Measurements from ENCODE around the gene RREB1. TPM values are rescaled to one million over a fixed set of nuclear protein-coding genes. Genes with fewer than 3 reads are reported as not detected.

The RREB1 gene
- total and polyA plus RNA-seq, 2 donors (not counting 3 experiments of a cell fraction or from before 2014, with no cell fraction given) = 3.7 to 33.0 TPM

GRCh38 chr6:7214468-7214867 lies 106.7 kb downstream of the RREB1 start:
- no peaks in the 10 kb centered on the region for H3K79me2 ChIP-seq (ENCODE audit: control insufficient read depth, insufficient read depth, low read length)
- dilution Hi-C loops (cut with MboI; ENCODE audit: extremely low pct_ligation_motif_present, low sequenced_read_pairs) = no loop called here
- BruUV-seq (replicated peaks) = no TSS peak
- H2AFZ ChIP-seq (ENCODE audit: low read depth, low read length) = no peak overlapping the region
- CTCF ChIA-PET = no interaction called here
- no peak overlapping the region for H3K4me2 ChIP-seq (ENCODE audit: insufficient read depth, low read length)
- FAIRE-seq = no peak
- H3K9ac ChIP-seq (replicated peaks; ENCODE audit: extremely low read depth, insufficient read depth, low read length) = no peak overlapping the region
- no peaks in the 10 kb centered on the region for H3K27me3 ChIP-seq (ENCODE audit: control insufficient read depth in 2 of 2, insufficient read depth in 2 of 2, low read length in 2 of 2)
- TF ChIP-seq GATA2 (IDR thresholded peaks at IDR 0.05; ENCODE audit: insufficient read depth, insufficient read length, low read depth, low read length) (no peak), POLR2A (IDR thresholded peaks at IDR 0.05; ENCODE audit: low read depth, low read length) (no peak)
- H3K9me1 ChIP-seq (replicated peaks; ENCODE audit: control insufficient read depth, extremely low read depth, insufficient read depth, low read length) = no peaks in the 10 kb centered on the region
- H3K4me1 ChIP-seq (ENCODE audit: control insufficient read depth, extremely low read depth, insufficient read depth, low read length) = no peaks in the 10 kb centered on the region
- intact Hi-C loops (cut with micrococcal nuclease) = no loop called here
- no peaks in the 10 kb centered on the region for H4K20me1 ChIP-seq (replicated peaks; ENCODE audit: control insufficient read depth, extremely low read depth, insufficient read depth, low read length)
- POLR2A ChIA-PET = no interaction called here
- H3K9me3 ChIP-seq (replicated peaks; ENCODE audit: control insufficient read depth, insufficient read depth, low read length) = no peaks in the 10 kb centered on the region
- H3K4me3 ChIP-seq (replicated peaks in 1 of 3; ENCODE audit: insufficient read depth in 1 of 3, low read depth in 1 of 3, low read length in 3 of 3) = no peak overlapping the region
- no peak for DNase-seq (ENCODE audit: low read depth, low spot score)
- H3K36me3 ChIP-seq (ENCODE audit: control insufficient read depth in 2 of 2, extremely low read depth in 1 of 2, insufficient read depth in 2 of 2, low read length in 2 of 2) = peaks cover 9 to 41% of the 10 kb centered on the region in 2 experiments
- H3K27ac ChIP-seq (ENCODE audit: insufficient read depth, low read depth, low read length) = no peak overlapping the region

GRCh38 chr6:7215131-7215530 lies 107.4 kb downstream of the RREB1 start:
- Histone ChIP-seq H3K79me2 (ENCODE audit: control insufficient read depth, insufficient read depth, low read length) (no peaks in the 10 kb centered on the region), H3K27me3 (ENCODE audit: control insufficient read depth in 2 of 2, insufficient read depth in 2 of 2, low read length in 2 of 2) (no peaks in the 10 kb centered on the region), H3K9me3 (replicated peaks; ENCODE audit: control insufficient read depth, insufficient read depth, low read length) (no peaks in the 10 kb centered on the region), H2AFZ (ENCODE audit: low read depth, low read length) (no peak overlapping the region), H3K4me3 (replicated peaks in 1 of 3; ENCODE audit: insufficient read depth in 1 of 3, low read depth in 1 of 3, low read length in 3 of 3) (no peak overlapping the region), H3K9ac (replicated peaks; ENCODE audit: extremely low read depth, insufficient read depth, low read length) (no peak overlapping the region), H3K4me2 (ENCODE audit: insufficient read depth, low read length) (no peak overlapping the region), H3K4me1 (ENCODE audit: control insufficient read depth, extremely low read depth, insufficient read depth, low read length) (no peaks in the 10 kb centered on the region), H4K20me1 (replicated peaks; ENCODE audit: control insufficient read depth, extremely low read depth, insufficient read depth, low read length) (no peaks in the 10 kb centered on the region), H3K27ac (ENCODE audit: insufficient read depth, low read depth, low read length) (no peak overlapping the region), H3K36me3 (ENCODE audit: control insufficient read depth in 2 of 2, extremely low read depth in 1 of 2, insufficient read depth in 2 of 2, low read length in 2 of 2) (peaks cover 9 to 41% of the 10 kb centered on the region in 2 experiments), H3K9me1 (replicated peaks; ENCODE audit: control insufficient read depth, extremely low read depth, insufficient read depth, low read length) (no peaks in the 10 kb centered on the region)
- intact Hi-C loops (cut with micrococcal nuclease) = no loop called here
- DNase-seq (ENCODE audit: low read depth, low spot score) (no peak), FAIRE-seq (no peak)
- TF ChIP-seq POLR2A (IDR thresholded peaks at IDR 0.05; ENCODE audit: low read depth, low read length) (no peak), JUN (IDR thresholded peaks at IDR 0.05; ENCODE audit: borderline replicate concordance, insufficient read depth, insufficient read length, low read depth) (no peak), GATA2 (IDR thresholded peaks at IDR 0.05; ENCODE audit: insufficient read depth, insufficient read length, low read depth, low read length) (no peak), FOS (IDR thresholded peaks at IDR 0.05; ENCODE audit: borderline replicate concordance, insufficient read depth, low read length) (no peak), MYC (IDR thresholded peaks at IDR 0.05; ENCODE audit: low read depth, low read length) (no peak), MAX (IDR thresholded peaks at IDR 0.05; ENCODE audit: insufficient read depth, insufficient read length) (no peak), CTCF (IDR thresholded peaks at IDR 0.05; ENCODE audit: extremely low read depth in 1 of 2, insufficient read depth in 1 of 2, low read depth in 1 of 2, low read length in 2 of 2) (no peak), EZH2 (IDR thresholded peaks at IDR 0.05; ENCODE audit: borderline replicate concordance, low read depth, low read length, severe bottlenecking) (no peak), POLR2AphosphoS5 (IDR thresholded peaks at IDR 0.05; ENCODE audit: insufficient read depth, low read depth, low read length) (no peak)
- dilution Hi-C loops (cut with MboI; ENCODE audit: extremely low pct_ligation_motif_present, low sequenced_read_pairs) = no loop called here
- CTCF ChIA-PET = no interaction called here
- POLR2A ChIA-PET = no interaction called here
- BruUV-seq (replicated peaks) = no TSS peak

Data from endothelial cell of umbilical vein (primary cell).